CD14-positive monocyte (primary cell): ENCODE measurements around the gene TMEM238. TPM values are rescaled to one million over a fixed set of nuclear protein-coding genes. Genes with fewer than 3 reads are reported as not detected.
A peak's percentile ranks its signal among the peaks of the same experiment; 100 is the strongest.

ENCODE experiments used
- DNase-seq, 3 donors: peaks; one replicate each; pipeline ENCODE4 v3.0.0-alpha.2; 2011 to 2022
- H2AFZ ChIP-seq: 2 replicates; pipeline ENCODE4 v1.6.0; 2012; ENCODE audit warnings: mild to moderate bottlenecking, low read depth, low read length, inconsistent platforms; ENCODE audit not compliant: insufficient read depth, poor library complexity, severe bottlenecking
- H3K27ac ChIP-seq, 2 donors: 1 replicate in 1 of 2; 2 replicates in 1 of 2; pipeline ENCODE4 v1.5.1; 2012 to 2013; ENCODE audit warnings: low read length in 2 of 2, control low read depth in 1 of 2, inconsistent platforms in 1 of 2, low read depth in 1 of 2, mild to moderate bottlenecking in 1 of 2
- H3K27me3 ChIP-seq, 2 donors: one replicate each; pipeline versions ENCODE4 v1.6.0 to v1.6.1; 2011 to 2013; ENCODE audit warnings: low read length in 2 of 2; ENCODE audit not compliant: control insufficient read depth in 2 of 2, insufficient read depth in 2 of 2
- H3K36me3 ChIP-seq, 2 donors: replicated peaks in 1 of 2; 1 replicate in 1 of 2; 2 replicates in 1 of 2; pipeline versions ENCODE4 v1.5.1 to v1.6.1; 2012 to 2013; ENCODE audit warnings: low read length in 2 of 2, control low read depth in 1 of 2, inconsistent platforms in 1 of 2, mild to moderate bottlenecking in 1 of 2; ENCODE audit not compliant: insufficient read depth in 2 of 2, control insufficient read depth in 1 of 2
- H3K4me1 ChIP-seq, 2 donors: 1 replicate in 1 of 2; 2 replicates in 1 of 2; pipeline versions ENCODE4 v1.5.1 to v1.6.1; 2012 to 2013; ENCODE audit warnings: low read length in 2 of 2, control low read depth in 1 of 2, inconsistent platforms in 1 of 2, mild to moderate bottlenecking in 1 of 2, moderate library complexity in 1 of 2; ENCODE audit not compliant: insufficient read depth in 2 of 2, control insufficient read depth in 1 of 2
- H3K4me2 ChIP-seq: replicated peaks from 2 replicates; pipeline ENCODE3; 2012; ENCODE audit warnings: low read length, moderate library complexity, mild to moderate bottlenecking; ENCODE audit not compliant: poor library complexity, severe bottlenecking; ENCODE audit errors: extremely low read depth
- H3K4me3 ChIP-seq, 3 experiments: fragments of 200-600 bp in 1 of 3; sonication (generic) in 1 of 3; replicated peaks in 1 of 3; 1 replicate in 2 of 3; 2 replicates in 1 of 3; pipeline ENCODE4 v1.5.1; 2011 to 2013; ENCODE audit warnings: low read length in 3 of 3, mild to moderate bottlenecking in 3 of 3, control low read depth in 2 of 3, low read depth in 2 of 3, inconsistent platforms in 1 of 3, moderate library complexity in 1 of 3
- H3K79me2 ChIP-seq: 2 replicates; pipeline ENCODE4 v1.6.0; 2012; ENCODE audit warnings: mild to moderate bottlenecking, control low read depth, inconsistent platforms, low read length, moderate library complexity; ENCODE audit not compliant: insufficient read depth
- H3K9ac ChIP-seq: 2 replicates; pipeline ENCODE4 v1.6.0; 2017; ENCODE audit warnings: low read length, mild to moderate bottlenecking; ENCODE audit not compliant: insufficient read depth, poor library complexity, severe bottlenecking
- H3K9me3 ChIP-seq, 2 donors: replicated peaks in 1 of 2; 1 replicate in 1 of 2; 2 replicates in 1 of 2; pipeline versions ENCODE4 v1.5.1 to v1.6.1; 2012 to 2013; ENCODE audit warnings: low read length in 2 of 2, control low read depth in 1 of 2; ENCODE audit not compliant: control insufficient read depth in 1 of 2, insufficient read depth in 1 of 2
- H4K20me1 ChIP-seq: 2 replicates; pipeline ENCODE4 v1.6.0; 2012; ENCODE audit warnings: mild to moderate bottlenecking, low read length, control low read depth, moderate library complexity; ENCODE audit not compliant: insufficient read depth
- H3K27ac Mint-ChIP-seq, 7 donors: one replicate each; pipeline ENCODE4 v1.8.0; 2020; ENCODE audit warnings: mild to moderate bottlenecking in 7 of 7, mixed read lengths in 7 of 7, moderate library complexity in 6 of 7, inconsistent platforms in 2 of 7
- H3K27me3 Mint-ChIP-seq, 3 donors: one replicate each; pipeline ENCODE4 v1.8.0; 2021 to 2022; ENCODE audit warnings: low read depth in 3 of 3, mild to moderate bottlenecking in 3 of 3, mixed read lengths in 3 of 3, moderate library complexity in 3 of 3, inconsistent platforms in 1 of 3
- H3K36me3 Mint-ChIP-seq, 2 donors: one replicate each; pipeline ENCODE4 v1.8.0; 2020; ENCODE audit warnings: mixed read lengths in 2 of 2, inconsistent platforms in 1 of 2, mild to moderate bottlenecking in 1 of 2
- H3K4me1 Mint-ChIP-seq: one replicate; pipeline ENCODE4 v1.8.0; 2020; ENCODE audit warnings: mild to moderate bottlenecking, mixed read lengths
- H3K4me3 Mint-ChIP-seq, 2 donors: one replicate each; pipeline ENCODE4 v1.8.0; 2020; ENCODE audit warnings: mild to moderate bottlenecking in 2 of 2, mixed read lengths in 2 of 2, moderate library complexity in 1 of 2
- H3K9me3 Mint-ChIP-seq, 7 donors: one replicate each; pipeline ENCODE4 v1.8.0; 2020 to 2022; ENCODE audit warnings: mixed read lengths in 7 of 7, mild to moderate bottlenecking in 6 of 7, moderate library complexity in 6 of 7, inconsistent platforms in 2 of 7
- WGBS: methylation state at CpG from one replicate; pipeline ENCODE4 v1.1.5; 2013; ENCODE audit warnings: missing lambda C conversion rate; ENCODE audit not compliant: insufficient coverage; 5-methylcytosine and 5-hydroxymethylcytosine counted together
- intact Hi-C, 2 donors: fragments of 100-400 bp; cut with micrococcal nuclease; formaldehyde crosslinking; loops; one replicate each; pipeline versions ENCODE4 v1.15.0 to v1.15.1; 2023
- polyA plus RNA-seq, 3 donors: library from polyadenylated mRNA; depleted of rRNA in 1 of 3; unstranded in 2 of 3; stranded (reverse) in 1 of 3; fragments of 300-500 nt in 2 of 3; fragments of >200 nt in 1 of 3; fragmentation: Illumina TruSeq in 2 of 3; gene quantifications; 1 replicate in 2 of 3; 2 replicates in 1 of 3; pipeline ENCODE4 v1.2.3, GENCODE V29; 2012 to 2021
- TF ChIP-seq, protein P1 (sequence below): fragments of 200-600 bp; IDR thresholded peaks from one replicate; pipeline ENCODE4 v1.8.0; 2022; ENCODE audit warnings: antibody characterized with exemption, mild to moderate bottlenecking

Gene TMEM238
- polyA plus RNA-seq, 3 donors: not detected

DNA sequence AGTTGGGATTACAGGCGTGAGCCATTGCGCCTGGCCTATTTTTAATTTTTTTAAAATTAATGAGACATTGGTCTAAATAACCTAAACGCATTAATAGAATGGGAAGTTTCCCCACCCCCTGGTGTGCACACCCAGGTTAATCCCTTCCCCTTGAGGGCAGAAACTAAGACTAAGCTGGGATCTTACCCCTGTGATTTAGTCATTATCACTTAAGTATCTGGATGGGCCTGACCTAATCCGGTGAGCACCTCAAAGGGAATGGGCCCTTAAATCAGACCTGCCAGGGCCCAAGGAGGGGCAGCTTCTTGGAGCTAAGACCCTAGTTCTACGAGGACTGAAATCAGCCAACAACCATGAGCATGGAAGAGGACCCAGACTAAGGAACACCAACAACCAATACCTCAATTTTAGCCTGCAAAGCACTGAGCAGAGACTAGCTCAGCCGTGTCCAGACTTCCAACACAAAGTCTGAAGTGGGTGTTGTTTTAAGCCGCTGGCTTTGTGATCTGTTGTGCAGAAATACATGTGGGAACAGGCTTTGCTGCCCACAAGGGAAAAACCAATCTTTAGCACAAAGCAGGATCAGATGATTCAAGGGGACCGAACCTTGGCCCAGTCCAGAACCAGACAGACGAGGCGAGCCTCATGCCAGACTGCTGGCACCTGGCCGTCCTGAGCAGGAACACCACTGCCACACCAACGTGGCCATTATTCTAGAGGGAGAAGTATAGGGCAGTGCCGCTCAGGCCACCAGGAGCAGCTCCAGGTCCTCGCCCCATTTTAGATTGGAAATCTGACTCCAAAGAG, 16.4 kb upstream of the TMEM238 start:
- H3K27ac Mint-ChIP-seq: peak overlapping the region in 4 of 7 donors; percentile 24 to 77 (median 58)
- no peak overlapping the region for H2AFZ ChIP-seq
- peaks cover 0 to 2% (median 0%) of the 10 kb centered on the region in 7 donors for H3K9me3 Mint-ChIP-seq
- peak overlapping the region in 1 of 2 donors; percentile 90 for H3K27ac ChIP-seq
- peaks cover 50% of the 10 kb centered on the region for H3K4me1 Mint-ChIP-seq
- WGBS: 95% methylated on average over 7 of the region's 14 CpGs
- DNase-seq: no peak
- peaks cover 29 to 45% of the 10 kb centered on the region in 2 donors for H3K4me1 ChIP-seq
- peaks cover 31 to 44% of the 10 kb centered on the region in 2 donors for H3K36me3 ChIP-seq
- peaks cover 35 to 51% of the 10 kb centered on the region in 2 donors for H3K36me3 Mint-ChIP-seq
- H3K9ac ChIP-seq: no peak overlapping the region
- H3K9me3 ChIP-seq: no peaks in the 10 kb centered on the region
- TF ChIP-seq, protein P1, sequence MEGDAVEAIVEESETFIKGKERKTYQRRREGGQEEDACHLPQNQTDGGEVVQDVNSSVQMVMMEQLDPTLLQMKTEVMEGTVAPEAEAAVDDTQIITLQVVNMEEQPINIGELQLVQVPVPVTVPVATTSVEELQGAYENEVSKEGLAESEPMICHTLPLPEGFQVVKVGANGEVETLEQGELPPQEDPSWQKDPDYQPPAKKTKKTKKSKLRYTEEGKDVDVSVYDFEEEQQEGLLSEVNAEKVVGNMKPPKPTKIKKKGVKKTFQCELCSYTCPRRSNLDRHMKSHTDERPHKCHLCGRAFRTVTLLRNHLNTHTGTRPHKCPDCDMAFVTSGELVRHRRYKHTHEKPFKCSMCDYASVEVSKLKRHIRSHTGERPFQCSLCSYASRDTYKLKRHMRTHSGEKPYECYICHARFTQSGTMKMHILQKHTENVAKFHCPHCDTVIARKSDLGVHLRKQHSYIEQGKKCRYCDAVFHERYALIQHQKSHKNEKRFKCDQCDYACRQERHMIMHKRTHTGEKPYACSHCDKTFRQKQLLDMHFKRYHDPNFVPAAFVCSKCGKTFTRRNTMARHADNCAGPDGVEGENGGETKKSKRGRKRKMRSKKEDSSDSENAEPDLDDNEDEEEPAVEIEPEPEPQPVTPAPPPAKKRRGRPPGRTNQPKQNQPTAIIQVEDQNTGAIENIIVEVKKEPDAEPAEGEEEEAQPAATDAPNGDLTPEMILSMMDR: no peak
- no peaks in the 10 kb centered on the region for H3K27me3 ChIP-seq
- peaks cover 0 to 2% (median 0%) of the 10 kb centered on the region in 3 donors for H3K27me3 Mint-ChIP-seq
- H3K4me3 ChIP-seq: no peak overlapping the region
- no peak overlapping the region for H3K4me2 ChIP-seq
- H4K20me1 ChIP-seq: peaks cover 20% of the 10 kb centered on the region
- H3K4me3 Mint-ChIP-seq: no peak overlapping the region
- H3K79me2 ChIP-seq: peaks cover 55% of the 10 kb centered on the region
- intact Hi-C loops: loop anchor here in 1 of 2 donors (10.0 kb wide), 1 partner anchor 204 kb away; the partner anchor contains the start of genes ZNF524 and ZNF865

DNA sequence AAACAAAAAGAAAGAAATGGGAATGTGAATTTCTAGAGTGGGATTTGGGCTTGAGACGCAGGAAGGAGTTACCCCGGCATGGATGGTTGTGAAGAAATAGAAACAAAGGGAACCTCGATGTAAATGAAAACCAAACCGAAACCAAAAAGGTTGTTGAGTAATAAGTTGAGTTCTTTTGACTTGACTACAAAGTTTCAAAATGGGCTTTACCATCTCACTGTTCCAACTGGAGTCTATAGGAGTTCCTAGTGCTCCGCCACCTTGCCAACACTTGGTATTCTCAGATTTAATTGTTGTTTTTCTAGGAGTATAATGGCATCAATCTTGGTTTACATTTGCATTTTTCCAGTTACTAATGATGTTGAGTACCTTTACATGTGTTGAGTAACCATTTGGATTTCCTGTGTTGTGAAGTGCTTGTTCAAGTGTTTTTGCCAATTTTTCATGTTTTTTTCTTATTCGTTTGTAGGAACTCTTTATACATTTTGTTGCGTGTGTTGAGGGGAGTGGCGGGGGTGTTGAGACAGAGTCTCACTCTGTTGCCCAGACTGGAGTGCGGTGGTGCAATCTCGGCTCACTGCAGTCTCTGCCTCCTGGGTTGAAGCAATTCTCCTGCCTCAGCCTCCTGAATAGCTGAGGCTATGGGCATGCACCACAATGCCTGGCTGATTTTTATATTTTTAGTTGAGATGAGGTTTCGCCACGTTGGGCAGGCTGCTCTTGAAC, 14.3 kb upstream of the TMEM238 start:
- Histone ChIP-seq H4K20me1 (peaks cover 15% of the 10 kb centered on the region), H3K4me2 (peak overlapping the region; percentile 79), H3K79me2 (peaks cover 34% of the 10 kb centered on the region), H3K9me3 (no peaks in the 10 kb centered on the region), H3K27ac (peak overlapping the region; percentile 64 to 90), H3K9ac (peak overlapping the region; percentile 49), H2AFZ (peak overlapping the region; percentile 53), H3K4me3 (peak overlapping the region; percentile 27 to 77 (median 53)), H3K27me3 (no peaks in the 10 kb centered on the region), H3K4me1 (peaks cover 27 to 40% of the 10 kb centered on the region in 2 donors), H3K36me3 (peaks cover 26 to 29% of the 10 kb centered on the region in 2 donors)
- peak; percentile 33 to 76 (median 54) for DNase-seq
- Mint-ChIP-seq H3K36me3 (peaks cover 26 to 33% of the 10 kb centered on the region in 2 donors), H3K9me3 (peaks cover 0 to 2% (median 0%) of the 10 kb centered on the region in 7 donors), H3K27me3 (peaks cover 0 to 2% (median 0%) of the 10 kb centered on the region in 3 donors), H3K4me1 (peaks cover 47% of the 10 kb centered on the region), H3K4me3 (peak overlapping the region; percentile 80 to 86), H3K27ac (peak overlapping the region; percentile 86 to 96 (median 92))
- WGBS: 21% methylated on average over 8 of the region's 12 CpGs
- TF ChIP-seq, protein P1: no peak
- intact Hi-C loops: no loop called here
